Upper lobe of left lung (tissue), 6 donors: ENCODE measurements around the gene EIF5B. TPM values are rescaled to one million over a fixed set of nuclear protein-coding genes. Genes with fewer than 3 reads are reported as not detected.

Experiments used
- ATAC-seq, 2 donors: fragments of 200-7000 bp; cut with Tn5 transposase; one replicate each; pipeline ENCODE4 v1.9.1; 2022; ENCODE audit warnings: mild to moderate bottlenecking in 2 of 2, moderate library complexity in 2 of 2; ENCODE audit not compliant: low FRiP score in 2 of 2
- DNase-seq, 2 donors: peaks; one replicate each; pipeline ENCODE4 v3.0.0-alpha.2; 2019 to 2020
- H3K27ac ChIP-seq, 4 donors: fragments of 200-600 bp; sonication (generic); one replicate each; pipeline ENCODE4 v1.5.1; 2016 to 2019
- H3K27me3 ChIP-seq, 4 donors: fragments of 200-600 bp; sonication (generic); one replicate each; pipeline ENCODE4 v1.5.1; 2017 to 2019
- H3K36me3 ChIP-seq, 4 donors: fragments of 200-600 bp; sonication (generic); one replicate each; pipeline ENCODE4 v1.5.1; 2016 to 2019
- H3K4me1 ChIP-seq, 4 donors: fragments of 200-600 bp; sonication (generic); one replicate each; pipeline ENCODE4 v1.5.1; 2018 to 2019
- H3K4me3 ChIP-seq, 4 donors: fragments of 200-600 bp; sonication (generic); one replicate each; pipeline ENCODE4 v1.5.1; 2017 to 2019; ENCODE audit warnings: mild to moderate bottlenecking in 2 of 4, moderate library complexity in 1 of 4
- H3K9me3 ChIP-seq, 4 donors: fragments of 200-600 bp; sonication (generic); one replicate each; pipeline ENCODE4 v1.5.1; 2018 to 2019
- EP300 ChIP-seq, 4 donors: sonication (generic); formaldehyde crosslinking; IDR thresholded peaks; one replicate each; pipeline ENCODE4 v1.5.1; 2017; ENCODE audit warnings: antibody characterized with exemption in 4 of 4, control low read depth in 2 of 4
- POLR2A ChIP-seq, 4 donors: fragments of 450-650 bp; IDR thresholded peaks; one replicate each; pipeline ENCODE4 v1.5.1; 2016 to 2017; ENCODE audit warnings: antibody characterized with exemption in 4 of 4, mild to moderate bottlenecking in 2 of 4
- POLR2AphosphoS5 ChIP-seq, 2 donors: sonication (generic); formaldehyde crosslinking; IDR thresholded peaks; one replicate each; pipeline ENCODE4 v1.5.1; 2017; ENCODE audit warnings: antibody characterized with exemption in 2 of 2
- WGBS, 2 donors: methylation state at CpG; one replicate each; pipeline ENCODE4 v1.1.5; 2017 to 2018; 5-methylcytosine and 5-hydroxymethylcytosine counted together
- total RNA-seq, 6 donors: library from RNA; depleted of rRNA in 4 of 6; stranded (reverse); fragments of >200 nt in 4 of 6; gene quantifications; one replicate each; pipeline versions ENCODE4 v1.1.0 to v1.2.1, GENCODE V29; 2016 to 2021
- TF ChIP-seq, protein P1 (sequence below), 6 experiments: fragments of 450-650 bp in 4 of 6; fragments of 200-600 bp in 2 of 6; sonication (generic) in 2 of 6; IDR thresholded peaks; one replicate each; pipeline ENCODE4 v1.5.1; 2016 to 2019; ENCODE audit warnings: antibody characterized with exemption in 6 of 6
- donor health status: DM: no; HTN: no; CAD: no; lungs with moderate emphysema.
- donor health status: DM: no; HTN: yes; CAD: no; lungs with severe emphysema.

EIF5B gene
- total RNA-seq, 6 donors from 2014 or later, result 19.9 to 39.0 (median 28.7) TPM

DNA sequence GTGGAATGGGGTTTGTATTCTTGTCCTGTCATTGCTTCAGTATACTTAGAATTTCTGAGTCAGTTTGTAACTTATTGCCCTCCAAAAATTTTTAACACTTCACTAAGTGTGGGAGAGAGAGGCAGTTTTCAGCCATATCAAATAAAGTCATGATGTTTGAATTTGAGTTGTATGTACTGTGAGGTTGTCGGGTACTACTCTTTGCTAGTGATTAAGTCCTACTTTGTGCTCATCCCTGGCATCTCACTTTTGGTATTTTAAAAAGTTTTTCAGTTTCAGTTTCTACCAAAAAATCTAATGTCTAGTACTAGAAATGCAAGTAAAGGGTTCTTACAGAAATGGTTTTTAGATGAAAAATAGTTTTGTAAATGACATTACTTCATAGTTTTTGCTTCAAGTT, 40.7 kb downstream of the EIF5B start:
- H3K4me1 ChIP-seq, result no peaks in the 10 kb centered on the region
- DNase-seq (no peak), ATAC-seq (no peak)
- H3K27me3 ChIP-seq, result no peaks in the 10 kb centered on the region
- TF ChIP-seq, protein P1, sequence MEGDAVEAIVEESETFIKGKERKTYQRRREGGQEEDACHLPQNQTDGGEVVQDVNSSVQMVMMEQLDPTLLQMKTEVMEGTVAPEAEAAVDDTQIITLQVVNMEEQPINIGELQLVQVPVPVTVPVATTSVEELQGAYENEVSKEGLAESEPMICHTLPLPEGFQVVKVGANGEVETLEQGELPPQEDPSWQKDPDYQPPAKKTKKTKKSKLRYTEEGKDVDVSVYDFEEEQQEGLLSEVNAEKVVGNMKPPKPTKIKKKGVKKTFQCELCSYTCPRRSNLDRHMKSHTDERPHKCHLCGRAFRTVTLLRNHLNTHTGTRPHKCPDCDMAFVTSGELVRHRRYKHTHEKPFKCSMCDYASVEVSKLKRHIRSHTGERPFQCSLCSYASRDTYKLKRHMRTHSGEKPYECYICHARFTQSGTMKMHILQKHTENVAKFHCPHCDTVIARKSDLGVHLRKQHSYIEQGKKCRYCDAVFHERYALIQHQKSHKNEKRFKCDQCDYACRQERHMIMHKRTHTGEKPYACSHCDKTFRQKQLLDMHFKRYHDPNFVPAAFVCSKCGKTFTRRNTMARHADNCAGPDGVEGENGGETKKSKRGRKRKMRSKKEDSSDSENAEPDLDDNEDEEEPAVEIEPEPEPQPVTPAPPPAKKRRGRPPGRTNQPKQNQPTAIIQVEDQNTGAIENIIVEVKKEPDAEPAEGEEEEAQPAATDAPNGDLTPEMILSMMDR (IDR thresholded peaks at IDR 0.05), result no peak
- TF ChIP-seq POLR2AphosphoS5 (IDR thresholded peaks at IDR 0.05) (no peak), EP300 (IDR thresholded peaks at IDR 0.05) (no peak), POLR2A (IDR thresholded peaks at IDR 0.05) (no peak)
- WGBS, 2 donors, result 89 to 92% methylated on average over 1 of the region's 1 CpG
- no peak overlapping the region for H3K27ac ChIP-seq
- H3K4me3 ChIP-seq, result no peak overlapping the region
- H3K36me3 ChIP-seq, result peaks cover 11 to 81% (median 20%) of the 10 kb centered on the region in 4 donors
- H3K9me3 ChIP-seq, result no peaks in the 10 kb centered on the region

- 92 to 93% methylated on average over 3 of the region's 3 CpGs for WGBS, 2 donors
- Histone ChIP-seq H3K4me3 (no peak overlapping the region), H3K27me3 (no peaks in the 10 kb centered on the region), H3K36me3 (peaks cover 9 to 79% (median 21%) of the 10 kb centered on the region in 4 donors), H3K4me1 (no peaks in the 10 kb centered on the region), H3K27ac (no peak overlapping the region), H3K9me3 (no peaks in the 10 kb centered on the region)
- ATAC-seq (no peak), DNase-seq (no peak)
- TF ChIP-seq, protein P1 (IDR thresholded peaks at IDR 0.05), result no peak
- TF ChIP-seq POLR2AphosphoS5 (IDR thresholded peaks at IDR 0.05) (no peak), EP300 (IDR thresholded peaks at IDR 0.05) (no peak), POLR2A (IDR thresholded peaks at IDR 0.05) (no peak)
Observed at GRCh38 chr2:99380376-99381010, 43.3 kb downstream of the EIF5B start.

- H3K27ac ChIP-seq, result no peak overlapping the region
Observed at GRCh38 chr2:99382143-99382542, 45.0 kb downstream of the EIF5B start.

DNA sequence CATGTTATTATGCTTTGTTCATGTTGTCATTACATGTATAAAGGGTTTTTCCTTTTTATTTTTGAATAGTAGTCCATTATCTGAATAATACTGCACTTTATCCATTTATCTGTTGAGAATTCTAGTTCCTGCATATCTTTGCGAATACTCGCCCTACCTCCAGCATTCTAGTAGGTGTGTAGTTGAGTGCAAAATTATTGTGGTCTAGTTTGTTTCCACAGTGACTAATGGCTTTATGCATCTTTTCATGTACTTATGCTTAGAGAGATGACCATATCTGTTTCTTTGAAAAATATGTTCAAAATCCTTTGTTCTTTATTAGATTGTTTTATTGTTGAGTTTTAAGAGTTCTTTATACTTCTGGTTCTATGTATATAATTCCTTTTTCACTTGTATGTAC, 48.8 kb downstream of the EIF5B start:
- no peak for TF ChIP-seq POLR2AphosphoS5 (IDR thresholded peaks at IDR 0.05)
- H3K9me3 ChIP-seq, result no peaks in the 10 kb centered on the region
- 96 to 100% methylated on average over 2 of the region's 2 CpGs for WGBS, 2 donors
- H3K27me3 ChIP-seq, result no peaks in the 10 kb centered on the region
- H3K4me1 ChIP-seq, result no peaks in the 10 kb centered on the region
- no peak for ATAC-seq
- no peak for DNase-seq
- no peak overlapping the region for H3K4me3 ChIP-seq
- no peak overlapping the region for H3K27ac ChIP-seq
- H3K36me3 ChIP-seq, result peaks cover 4 to 53% (median 16%) of the 10 kb centered on the region in 4 donors

More at GRCh38 chr2:99382143-99382542, 45.0 kb downstream of the EIF5B start:
- DNase-seq (no peak), ATAC-seq (no peak)
- Histone ChIP-seq H3K36me3 (peaks cover under 1 to 69% (median 18%) of the 10 kb centered on the region in 4 donors), H3K9me3 (no peaks in the 10 kb centered on the region), H3K4me1 (no peaks in the 10 kb centered on the region), H3K4me3 (no peak overlapping the region), H3K27me3 (no peaks in the 10 kb centered on the region)
- TF ChIP-seq POLR2A (IDR thresholded peaks at IDR 0.05), result no peak
- TF ChIP-seq, protein P1 (IDR thresholded peaks at IDR 0.05), result no peak
- 93 to 100% methylated on average over 2 of the region's 2 CpGs for WGBS, 2 donors

GRCh38 chr2:99388892-99389291, 51.7 kb downstream of the EIF5B start:
- DNase-seq (no peak), ATAC-seq (no peak)
- H3K4me1 ChIP-seq, result no peaks in the 10 kb centered on the region
- WGBS, 2 donors, result 78 to 83% methylated on average over 2 of the region's 2 CpGs
- no peak overlapping the region for H3K27ac ChIP-seq
- H3K36me3 ChIP-seq, result peaks cover 7 to 62% (median 25%) of the 10 kb centered on the region in 4 donors
- H3K9me3 ChIP-seq, result no peaks in the 10 kb centered on the region
- H3K27me3 ChIP-seq, result no peaks in the 10 kb centered on the region
- TF ChIP-seq POLR2A (IDR thresholded peaks at IDR 0.05) (no peak), EP300 (IDR thresholded peaks at IDR 0.05) (no peak), POLR2AphosphoS5 (IDR thresholded peaks at IDR 0.05) (no peak)
- TF ChIP-seq, protein P1 (IDR thresholded peaks at IDR 0.05), result no peak
- no peak overlapping the region for H3K4me3 ChIP-seq
